ENCODE measurements around the gene TNNI3K. TPM values are rescaled to one million over a fixed set of nuclear protein-coding genes. Genes with fewer than 3 reads are reported as not detected.

Gene TNNI3K
- total RNA-seq, 1 experiment from 2014 or later: 0.12 TPM

DNA sequence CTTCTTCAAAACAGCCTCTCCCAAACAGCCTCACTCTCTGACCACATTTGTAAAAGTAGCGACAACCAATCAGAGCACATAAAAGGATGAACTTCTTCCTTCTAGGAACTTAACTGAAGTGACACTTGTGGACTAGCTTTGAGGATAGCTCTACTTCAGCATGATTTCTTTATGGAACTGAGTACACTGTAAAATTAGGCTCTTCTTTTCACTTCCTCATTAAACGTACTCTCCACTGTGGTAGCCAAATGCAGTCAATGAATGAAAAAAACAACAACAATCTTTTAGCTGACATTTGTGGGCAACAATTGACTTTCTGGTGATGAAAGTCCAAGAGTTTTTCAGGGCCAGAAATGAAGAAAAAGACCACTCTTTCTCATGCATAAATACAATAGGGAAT is 267.7 kb downstream of the TNNI3K start:
- DNase-seq (ENCODE audit: low read depth): no peak

DNA sequence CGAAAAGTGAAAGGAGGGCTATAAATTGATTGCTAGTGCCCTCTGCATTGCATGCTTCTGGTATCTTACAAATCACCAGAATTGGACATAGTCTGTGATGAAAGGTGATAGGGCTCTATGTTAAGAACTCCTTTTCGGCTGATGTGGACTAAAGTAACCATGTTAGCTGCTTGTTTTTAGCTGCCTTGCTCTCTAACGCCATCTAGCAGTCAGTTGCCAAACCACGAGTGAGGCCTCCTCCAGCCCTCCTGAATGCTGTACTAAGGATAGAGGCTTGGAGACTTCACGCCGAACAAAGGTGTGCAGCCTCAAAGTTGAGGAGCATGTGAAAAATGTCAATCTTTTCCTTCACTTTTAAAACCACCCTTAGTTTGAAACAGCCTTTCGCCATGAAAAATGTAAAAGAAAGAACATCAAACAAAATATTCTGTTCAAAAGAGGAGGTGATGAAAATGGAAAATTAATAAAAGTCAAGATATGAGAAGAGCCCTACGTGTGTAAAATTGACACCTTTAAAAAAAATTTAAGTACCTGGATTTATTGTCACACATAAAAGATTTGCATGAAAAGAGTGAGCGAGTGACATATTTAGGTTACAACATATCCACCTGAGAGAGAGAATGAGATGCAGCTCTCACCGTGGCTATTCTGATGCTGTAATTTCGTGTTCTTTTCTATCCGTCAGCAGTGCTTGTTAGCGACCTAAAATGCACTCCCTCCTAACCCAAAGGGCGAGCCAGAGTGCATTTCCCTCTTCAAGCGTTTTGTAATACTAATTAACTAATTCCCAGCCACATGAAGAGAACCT is 269.1 kb downstream of the TNNI3K start:
- DNase-seq (ENCODE audit: low read depth): peak; percentile 61

DNA sequence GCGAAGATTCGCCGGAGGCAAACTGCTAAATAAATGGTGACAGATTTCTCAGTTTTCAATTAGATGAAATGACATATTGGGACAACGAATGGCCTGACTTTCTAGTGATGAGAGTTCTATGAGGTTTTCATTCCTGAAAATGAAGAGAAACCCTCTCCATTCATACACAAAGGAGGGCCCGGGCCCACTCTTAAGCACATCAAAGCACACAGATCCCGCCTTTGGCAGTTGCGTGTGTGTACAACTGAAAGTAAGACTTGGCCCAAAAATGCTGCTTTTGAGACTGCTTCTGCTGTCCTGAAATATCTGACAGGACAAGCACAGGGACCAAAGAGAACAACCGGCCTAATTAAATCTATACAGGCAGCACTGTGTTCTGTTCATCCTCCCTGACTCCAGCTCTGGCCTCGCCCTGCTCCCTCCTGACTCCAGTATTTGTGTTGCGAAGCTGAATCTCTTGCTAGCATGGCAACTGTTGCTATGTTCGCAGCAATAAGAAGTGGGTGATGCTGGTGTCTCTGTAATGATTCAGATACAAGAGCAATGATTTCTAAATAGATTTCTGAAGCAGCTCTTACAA is 269.8 kb downstream of the TNNI3K start:
- DNase-seq (ENCODE audit: low read depth): peak; percentile 59

DNA sequence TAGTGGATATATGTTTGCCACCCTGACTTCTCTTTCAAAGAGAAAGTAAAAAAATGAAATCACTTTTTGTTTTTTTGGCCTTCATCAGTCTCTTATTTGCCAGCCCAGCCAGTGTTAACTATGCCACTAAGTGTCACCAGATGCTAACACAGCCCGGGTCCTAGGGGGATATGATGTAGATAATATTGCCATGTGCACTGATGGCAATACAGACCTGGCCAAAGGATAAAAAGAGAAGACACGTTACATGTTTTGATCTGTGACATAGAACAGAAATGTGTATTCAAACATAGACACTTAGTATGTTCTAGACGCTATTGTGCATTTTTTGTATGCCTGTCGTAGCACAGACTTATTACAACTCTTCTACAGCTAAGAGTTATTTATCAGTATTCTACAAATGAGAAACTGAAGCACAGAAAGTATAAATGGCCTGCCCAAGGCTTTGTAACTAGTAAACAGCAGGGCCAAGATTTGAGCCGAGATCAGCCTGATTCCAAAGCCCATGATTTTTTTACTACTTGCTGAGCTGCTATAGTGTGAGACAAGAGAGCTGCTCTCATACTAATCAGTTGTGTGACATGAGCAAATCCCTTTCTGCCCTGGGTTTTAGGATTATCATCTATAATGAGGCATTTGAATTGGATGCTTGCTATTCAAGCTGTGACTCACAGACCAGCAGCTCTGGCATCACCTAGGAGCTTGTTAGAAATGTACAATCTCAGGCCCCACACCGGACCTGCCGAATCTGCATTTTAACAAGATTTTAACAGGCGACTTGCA is 270.9 kb downstream of the TNNI3K start:
- no peak for DNase-seq (ENCODE audit: low read depth)

DNA sequence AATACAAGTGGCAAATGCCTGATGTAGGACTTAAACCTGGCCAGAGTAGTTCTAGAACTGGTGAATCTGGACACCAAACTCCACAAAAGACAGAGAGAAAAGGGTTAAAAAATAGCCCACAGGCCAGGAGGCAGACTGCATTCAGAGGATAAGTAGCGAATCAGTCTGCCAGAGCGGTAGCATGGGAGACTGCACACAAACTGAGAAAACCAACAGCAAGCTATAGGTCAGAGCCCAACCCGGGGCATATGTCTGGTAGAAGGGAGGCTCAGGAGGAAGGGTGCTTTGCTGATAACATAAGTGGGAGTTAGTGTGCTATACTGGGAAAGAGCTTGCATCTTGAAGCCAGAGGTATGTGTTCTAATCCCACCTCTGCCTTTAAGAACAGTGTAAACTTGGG is 273.3 kb downstream of the TNNI3K start:
- DNase-seq (ENCODE audit: low read depth): no peak

DNA sequence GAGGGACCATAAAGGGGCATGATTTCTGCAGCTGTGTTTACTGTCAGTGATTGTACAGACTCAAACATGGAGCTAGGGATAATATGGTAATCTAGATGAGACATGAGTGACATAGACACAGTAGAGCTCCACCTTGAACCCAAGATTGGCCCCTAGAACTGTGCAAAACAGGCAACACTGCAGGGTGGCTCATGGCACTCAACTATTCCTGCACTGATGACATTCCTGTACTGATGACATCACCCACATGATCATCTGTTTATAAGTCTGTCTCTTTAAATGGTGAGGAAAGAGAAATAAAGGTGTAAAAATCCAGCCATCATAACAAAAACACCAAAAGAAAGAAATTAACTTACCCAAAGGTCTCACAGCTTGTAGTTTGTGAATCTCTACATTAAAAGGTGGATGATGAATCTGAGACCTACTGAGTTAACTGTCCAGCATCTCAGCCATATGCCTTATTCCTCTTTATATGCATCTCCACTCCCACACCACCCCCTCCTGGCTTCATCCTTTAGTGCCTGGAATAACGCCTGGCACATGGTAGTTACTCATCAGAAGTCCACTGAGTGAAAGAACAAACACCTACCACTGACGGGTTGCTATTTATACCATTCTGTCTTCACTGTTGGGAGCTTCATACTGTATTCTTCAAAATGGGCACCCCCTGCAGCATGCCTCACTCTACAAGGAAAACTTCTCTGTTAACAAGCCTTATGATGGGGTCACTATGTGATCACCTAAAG is 277.2 kb downstream of the TNNI3K start, which contains the start of gene LRRC53:
TSS of gene LRRC53 (minus strand) at position 442 of the 746 bp plus-strand sequence. CDS start 29,262 bp downstream, outside the sequence.
- DNase-seq (ENCODE audit: low read depth): no peak

DNA sequence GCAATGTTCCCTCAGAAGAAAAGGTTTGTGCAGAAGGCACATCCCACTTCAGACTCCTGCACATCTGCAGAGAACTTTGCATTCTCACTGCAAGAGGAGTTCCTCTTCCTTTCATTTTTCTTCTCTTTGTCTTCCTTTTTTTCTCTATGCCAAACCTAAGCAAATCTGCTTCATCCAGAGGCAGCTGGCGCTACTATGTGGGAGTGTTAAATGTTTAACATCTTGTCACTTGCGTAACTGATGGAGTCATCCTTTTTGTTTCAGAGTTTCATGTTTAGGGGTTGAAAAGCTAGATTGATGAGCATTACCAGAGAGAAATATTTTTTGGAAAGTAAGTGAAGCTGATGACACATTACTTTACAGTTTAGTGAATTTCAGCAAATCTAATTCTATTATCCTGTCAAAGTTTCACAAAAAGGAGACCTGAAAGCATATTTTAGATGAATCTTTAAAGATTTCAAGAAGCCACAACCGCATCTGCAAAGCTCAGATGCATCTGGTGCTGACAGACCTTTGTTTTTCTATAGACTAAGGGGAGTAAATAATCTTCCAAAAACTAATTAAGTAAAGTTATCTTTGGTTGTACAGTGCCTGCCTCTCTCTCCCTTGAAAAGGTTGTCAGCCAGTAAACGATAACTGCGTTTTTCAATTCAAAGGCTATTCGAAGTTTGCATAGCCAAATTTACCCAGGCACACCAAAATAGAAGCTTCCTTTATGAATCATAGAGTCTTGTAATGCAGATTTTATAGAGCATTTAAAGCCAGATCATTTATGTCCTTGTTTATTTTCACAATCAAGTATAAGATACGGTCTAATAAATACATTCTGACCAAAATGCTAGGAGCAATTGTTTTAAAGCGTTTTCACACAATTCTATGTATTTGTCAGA is 278.5 kb downstream of the TNNI3K start:
- DNase-seq (ENCODE audit: low read depth): peak; percentile 22

DNA sequence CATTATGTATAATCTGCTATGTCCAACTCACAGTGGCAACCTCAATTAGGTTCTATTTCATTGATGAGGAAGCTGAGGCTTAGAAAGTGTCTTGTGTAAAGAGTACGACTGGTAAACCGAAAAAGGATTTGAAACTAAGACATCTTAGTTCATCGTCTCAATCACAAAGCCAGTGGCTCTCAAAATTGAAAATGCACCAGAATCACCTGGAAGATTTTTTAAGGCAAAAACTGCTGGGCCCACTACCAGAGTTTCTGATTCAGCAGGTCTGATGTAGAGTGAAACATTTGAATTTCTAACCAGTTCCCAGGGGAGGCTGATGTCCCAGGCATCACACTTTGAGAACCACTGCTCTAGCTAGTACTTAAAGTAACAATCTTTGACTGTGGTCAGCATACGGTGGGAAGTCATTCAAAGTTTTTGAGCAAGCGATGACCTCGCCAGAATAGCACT is 282.4 kb downstream of the TNNI3K start:
- no peak for DNase-seq (ENCODE audit: low read depth)

DNA sequence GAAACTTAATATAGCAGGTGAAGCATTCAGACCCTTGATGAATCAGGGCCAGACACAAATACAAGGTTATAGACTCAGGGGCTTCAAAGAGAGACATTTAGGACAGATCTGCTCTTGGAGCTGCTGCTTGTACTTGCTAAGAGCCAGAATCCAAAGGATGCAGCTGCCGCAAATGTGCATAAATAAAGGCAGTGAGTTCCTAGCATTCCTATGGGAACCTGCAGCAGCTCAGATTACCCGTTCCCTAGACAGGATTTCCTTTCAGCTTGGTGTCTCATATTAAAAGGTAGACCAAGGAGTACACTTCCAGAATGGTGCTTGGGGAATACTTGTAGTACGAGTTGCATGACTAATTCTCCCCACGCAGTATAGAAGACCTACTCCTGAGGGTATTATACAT is 287.0 kb downstream of the TNNI3K start:
- DNase-seq (ENCODE audit: low read depth): no peak

DNA sequence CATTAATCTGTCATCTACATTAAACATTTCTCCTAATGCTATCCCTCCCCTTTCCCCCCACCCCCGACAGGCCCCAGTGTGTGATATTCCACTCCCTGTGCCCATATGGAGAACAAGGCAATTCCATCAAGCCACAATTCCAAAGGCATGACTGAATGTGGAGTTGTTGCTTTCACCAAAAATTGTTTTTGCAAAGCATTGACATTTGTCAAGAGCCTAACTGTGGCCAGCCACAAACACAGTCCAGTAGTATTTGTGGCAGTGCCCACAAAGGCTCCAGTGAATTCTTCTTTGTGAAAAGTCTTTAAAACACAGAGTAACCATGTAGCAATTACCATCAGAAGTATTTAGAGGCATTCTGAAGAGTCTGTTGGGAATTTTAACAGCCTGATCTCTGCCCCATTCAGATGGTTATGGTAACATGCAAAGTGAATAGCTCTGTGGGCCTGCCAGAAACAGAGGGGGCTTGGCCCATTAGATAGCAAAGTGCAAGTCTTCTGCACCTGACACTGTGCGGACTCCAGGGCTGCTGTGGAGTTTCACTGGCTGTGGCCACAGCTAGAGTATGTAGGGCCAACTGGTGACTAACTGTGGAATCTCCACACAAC is 288.8 kb downstream of the TNNI3K start:
- DNase-seq (ENCODE audit: low read depth): no peak

DNA sequence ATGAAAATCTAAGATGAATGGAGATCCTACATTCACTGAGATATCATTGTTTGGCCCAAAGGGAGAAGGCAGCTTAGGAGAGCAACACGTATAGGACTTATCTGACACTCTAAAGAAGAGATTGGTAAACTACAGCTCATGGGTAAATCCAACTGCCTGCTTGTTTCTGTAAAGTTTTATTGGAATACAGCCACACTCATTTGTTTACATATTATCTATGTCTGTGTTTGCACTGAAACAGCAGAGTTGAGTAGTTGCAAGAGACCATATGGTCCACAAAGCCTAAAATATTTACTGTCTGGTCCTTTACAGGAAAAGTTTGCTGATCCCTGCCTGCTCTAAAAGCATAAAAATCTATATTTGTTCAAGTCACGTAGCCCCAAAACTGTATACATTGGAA is 291.5 kb downstream of the TNNI3K start:
- no peak for DNase-seq (ENCODE audit: low read depth)

DNA sequence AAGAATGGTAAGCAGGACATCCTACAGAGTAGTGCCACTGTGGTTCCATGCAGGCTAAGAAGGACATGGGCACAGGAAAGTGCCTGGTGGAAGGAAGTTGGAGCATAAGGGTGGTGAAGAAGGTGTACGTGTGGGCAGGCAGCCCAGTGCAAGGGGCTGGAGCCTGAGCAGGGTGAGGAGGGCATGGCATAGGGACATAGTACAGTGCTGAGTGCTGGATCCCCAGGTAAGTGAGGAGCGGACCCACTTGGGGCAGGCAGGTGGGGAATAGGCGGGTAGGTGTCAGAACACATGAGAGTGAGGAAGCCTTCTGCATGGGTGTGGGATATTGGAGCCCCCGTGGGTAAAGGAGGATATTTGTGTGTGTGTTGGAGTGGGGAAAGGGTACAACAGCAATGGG is 292.9 kb downstream of the TNNI3K start:
- DNase-seq (ENCODE audit: low read depth): no peak

DNA sequence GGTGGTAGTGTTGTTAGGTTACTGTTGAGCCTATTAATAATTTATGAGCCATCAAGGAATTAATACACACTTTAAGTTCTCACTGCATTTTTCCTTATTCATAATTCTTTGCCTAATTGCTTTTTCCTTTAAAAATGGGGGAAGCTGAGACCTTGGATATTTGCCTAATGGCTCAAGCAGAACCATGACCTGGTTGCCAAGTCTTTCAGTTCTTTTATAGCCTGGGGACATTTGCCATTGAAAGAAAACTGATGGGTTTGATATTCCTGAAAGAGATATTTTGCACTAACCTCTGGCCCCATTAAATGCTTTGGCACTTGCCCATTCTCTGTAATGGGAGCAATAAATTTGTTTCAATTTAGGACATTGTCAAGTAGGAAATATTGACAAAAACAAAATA is 295.7 kb downstream of the TNNI3K start:
- peak; percentile 39 for DNase-seq (ENCODE audit: low read depth)

DNA sequence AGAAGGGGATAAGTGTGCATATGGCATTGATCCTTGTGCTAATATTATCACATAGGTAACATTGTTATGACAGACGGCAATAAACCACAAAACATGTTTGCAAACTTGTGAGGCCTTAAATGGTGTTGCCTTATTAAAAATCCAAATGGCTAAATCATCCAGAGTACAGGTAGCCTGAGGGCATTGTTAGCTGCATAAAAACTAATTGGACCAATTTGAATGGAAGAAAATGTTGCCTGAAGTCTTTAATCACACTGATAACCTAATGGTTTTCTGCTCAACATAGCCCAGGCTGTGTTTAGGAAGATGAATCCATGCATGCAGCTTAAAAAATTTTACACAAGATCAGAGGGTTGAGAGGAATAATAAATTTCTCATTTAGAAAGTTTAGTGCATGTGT is 296.6 kb downstream of the TNNI3K start:
- no peak for DNase-seq (ENCODE audit: low read depth)

DNA sequence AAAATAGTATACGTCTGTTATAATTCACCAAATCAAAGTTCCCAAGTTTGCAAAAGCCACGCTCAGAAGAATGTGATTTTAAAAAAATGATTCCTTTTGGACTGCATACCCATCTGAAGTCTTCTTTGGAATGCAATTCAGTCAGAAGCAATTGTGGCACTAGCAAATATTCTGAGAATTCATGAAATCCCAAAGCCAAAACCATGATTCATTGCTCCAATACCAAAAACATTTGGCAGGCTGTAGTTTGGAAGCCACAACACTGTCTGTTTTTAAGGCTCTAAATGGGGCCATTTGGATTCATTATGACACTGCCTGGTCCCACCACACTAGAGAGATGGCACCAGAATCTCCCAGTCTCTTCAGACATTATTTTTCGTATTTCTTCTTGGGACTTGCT is 299.1 kb downstream of the TNNI3K start:
- DNase-seq (ENCODE audit: low read depth): peak; percentile 87

DNA sequence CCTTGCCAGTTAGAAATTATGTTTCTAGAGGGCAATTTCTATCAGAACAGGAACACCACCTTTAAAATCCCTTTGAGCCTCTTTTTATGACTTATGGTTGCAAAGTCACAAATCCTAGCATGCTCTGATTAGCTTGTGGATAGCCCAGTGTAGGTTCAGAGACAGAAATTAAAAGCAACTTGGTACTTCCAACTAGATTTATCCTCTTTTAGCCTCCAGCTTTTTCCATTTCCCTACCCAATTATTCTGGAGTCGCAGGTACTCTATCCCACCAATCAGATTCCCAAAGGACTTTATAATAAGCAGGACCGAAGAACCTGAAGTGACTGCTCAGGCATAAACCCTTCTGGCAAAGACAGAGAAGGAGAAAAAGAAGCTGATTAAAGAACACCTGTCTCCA is 310.6 kb downstream of the TNNI3K start:
- DNase-seq (ENCODE audit: low read depth): no peak

DNA sequence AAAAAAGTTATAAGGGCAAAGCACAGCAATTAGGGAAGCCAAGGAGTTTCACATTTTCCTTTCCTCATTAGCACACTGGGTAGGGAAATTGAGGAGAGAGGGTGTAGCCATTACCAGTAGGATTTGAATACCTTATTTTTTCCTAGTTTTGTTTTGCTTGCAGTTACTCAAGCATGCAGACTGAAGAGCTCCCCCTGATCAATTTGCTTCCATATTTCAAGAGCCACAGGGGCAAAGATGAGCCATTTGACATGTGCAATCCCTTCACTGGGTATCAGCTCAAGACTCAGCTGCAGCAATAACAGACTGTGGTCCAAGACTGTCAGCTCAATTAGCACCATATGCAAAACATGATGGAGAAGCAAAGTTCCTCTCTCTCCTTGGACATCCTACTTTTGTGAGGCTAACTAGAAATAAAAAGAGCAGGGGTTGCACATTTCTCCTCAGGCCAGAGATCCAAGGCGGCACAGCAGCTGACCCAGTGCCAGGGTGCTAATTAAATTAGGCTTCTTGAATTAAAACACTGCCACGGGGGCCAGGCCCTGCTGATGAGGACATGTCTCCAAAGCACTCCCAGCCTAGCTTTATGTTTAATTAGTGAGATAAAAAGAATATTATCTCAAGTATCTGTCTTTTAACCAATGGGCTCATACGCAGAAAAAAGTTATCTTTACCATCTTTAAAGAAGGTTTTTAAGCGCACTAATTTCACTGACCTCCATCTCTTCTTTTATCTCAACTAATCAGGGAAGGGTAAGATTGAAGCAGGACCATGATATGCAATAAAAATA is 314.0 kb downstream of the TNNI3K start:
- no peak for DNase-seq (ENCODE audit: low read depth)

DNA sequence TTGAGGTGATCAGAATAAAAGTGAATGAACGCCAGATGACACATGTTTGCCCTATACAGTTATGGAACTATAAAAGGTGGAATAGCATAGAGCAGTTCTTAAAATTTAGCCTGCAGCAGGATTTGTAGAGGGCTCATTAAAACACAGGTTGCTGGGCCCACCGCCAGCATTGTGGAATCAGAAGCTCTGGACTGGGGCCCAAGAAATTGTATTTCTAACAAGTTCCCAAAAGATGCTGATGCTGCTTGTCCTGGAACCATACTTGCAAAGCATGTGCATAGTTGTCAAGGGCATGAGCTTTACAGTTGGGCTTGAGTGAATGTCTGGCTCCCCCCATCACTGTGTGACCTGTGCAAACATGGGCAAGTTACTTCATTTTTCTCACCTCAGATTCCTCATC is 314.7 kb downstream of the TNNI3K start:
- DNase-seq (ENCODE audit: low read depth): no peak

DNA sequence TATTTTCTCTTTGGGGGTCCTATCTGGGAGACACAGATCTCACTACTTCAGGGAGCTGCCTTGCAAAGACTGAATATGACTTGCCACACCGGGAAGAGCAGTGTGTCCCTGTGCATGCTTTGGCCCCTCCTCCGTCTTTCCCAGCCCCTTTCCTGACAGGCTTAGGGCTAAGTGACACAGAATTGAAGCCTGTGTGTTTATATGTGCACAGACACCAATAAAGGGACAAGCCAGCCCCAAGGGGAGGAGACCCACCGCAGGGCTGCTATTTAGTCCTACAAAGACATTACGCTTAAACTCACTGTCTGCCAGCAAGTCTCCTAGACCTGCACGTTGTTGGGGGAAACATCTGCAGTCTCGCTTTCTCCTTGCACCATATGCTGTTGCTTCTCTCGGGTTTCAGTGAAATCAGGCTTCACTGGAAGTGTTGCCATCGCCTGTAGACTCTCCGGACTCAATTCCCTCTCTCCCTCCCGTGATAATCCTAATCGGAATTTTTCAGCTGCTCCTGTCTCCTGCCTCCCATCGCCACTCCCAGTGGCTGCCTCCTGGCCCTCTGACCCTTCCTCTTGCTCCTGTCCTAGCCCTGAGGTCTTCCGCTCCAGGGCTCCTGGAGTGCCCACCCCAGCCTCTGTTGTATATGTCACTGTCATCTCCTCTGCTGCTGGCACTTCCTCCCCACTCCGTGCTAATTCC is 335.8 kb downstream of the TNNI3K start:
- peak; percentile 23 for DNase-seq (ENCODE audit: low read depth)

Data from RPMI7951 (cell line).